Fibroblast of villous mesenchyme (primary cell): Measurements from ENCODE around the gene THOC5. TPM values are rescaled to one million over a fixed set of nuclear protein-coding genes. Genes with fewer than 3 reads are reported as not detected.
"Not testable (repeated sequence)": the region's sequence is repeated elsewhere in the genome, so short reads cannot be mapped to it uniquely, and the experiment has no call there.

Experiments
- DNase-seq: peaks from one replicate; pipeline ENCODE4 v3.0.0-alpha.2; 2010; ENCODE audit warnings: low read depth
- H3K4me3 ChIP-seq: 2 replicates; pipeline ENCODE4 v1.5.1; 2011; ENCODE audit warnings: low read depth, mild to moderate bottlenecking, low read length
- total RNA-seq: library from RNA; depleted of rRNA; stranded (reverse); fragments of >200 nt; gene quantifications from 2 replicates; pipeline ENCODE4 v1.2.3, GENCODE V29; 2012
- TF ChIP-seq, protein P1 (sequence below): IDR thresholded peaks from 2 replicates; pipeline ENCODE4 v1.5.1; 2012; ENCODE audit warnings: low read depth, mild to moderate bottlenecking, low read length; ENCODE audit not compliant: insufficient read depth

Gene THOC5
- total RNA-seq, 1 donor, result 37.6 TPM

DNA sequence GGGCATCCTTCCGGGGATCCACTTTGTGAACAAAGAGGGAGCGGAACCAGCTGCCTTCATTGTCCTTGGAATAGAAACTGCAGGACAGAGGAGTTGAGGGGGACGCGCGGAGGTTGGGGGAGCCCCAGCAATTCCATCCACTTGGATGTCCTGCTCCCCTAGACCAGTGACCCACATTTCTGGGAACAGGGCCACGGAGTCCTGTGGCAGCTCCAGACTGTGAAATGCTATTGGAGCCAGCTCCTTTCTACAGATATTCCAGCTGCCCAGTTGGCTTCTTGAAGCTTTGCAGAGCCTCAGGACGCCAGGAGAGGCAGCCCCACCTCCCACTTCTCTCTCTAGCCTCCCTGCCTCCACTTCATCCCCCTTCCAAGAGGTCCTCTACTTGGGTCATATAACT lies 16.9 kb upstream of the THOC5 start:
- TF ChIP-seq, protein P1, sequence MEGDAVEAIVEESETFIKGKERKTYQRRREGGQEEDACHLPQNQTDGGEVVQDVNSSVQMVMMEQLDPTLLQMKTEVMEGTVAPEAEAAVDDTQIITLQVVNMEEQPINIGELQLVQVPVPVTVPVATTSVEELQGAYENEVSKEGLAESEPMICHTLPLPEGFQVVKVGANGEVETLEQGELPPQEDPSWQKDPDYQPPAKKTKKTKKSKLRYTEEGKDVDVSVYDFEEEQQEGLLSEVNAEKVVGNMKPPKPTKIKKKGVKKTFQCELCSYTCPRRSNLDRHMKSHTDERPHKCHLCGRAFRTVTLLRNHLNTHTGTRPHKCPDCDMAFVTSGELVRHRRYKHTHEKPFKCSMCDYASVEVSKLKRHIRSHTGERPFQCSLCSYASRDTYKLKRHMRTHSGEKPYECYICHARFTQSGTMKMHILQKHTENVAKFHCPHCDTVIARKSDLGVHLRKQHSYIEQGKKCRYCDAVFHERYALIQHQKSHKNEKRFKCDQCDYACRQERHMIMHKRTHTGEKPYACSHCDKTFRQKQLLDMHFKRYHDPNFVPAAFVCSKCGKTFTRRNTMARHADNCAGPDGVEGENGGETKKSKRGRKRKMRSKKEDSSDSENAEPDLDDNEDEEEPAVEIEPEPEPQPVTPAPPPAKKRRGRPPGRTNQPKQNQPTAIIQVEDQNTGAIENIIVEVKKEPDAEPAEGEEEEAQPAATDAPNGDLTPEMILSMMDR, result no peak
- DNase-seq, result no peak
- no peak overlapping the region for H3K4me3 ChIP-seq

DNA sequence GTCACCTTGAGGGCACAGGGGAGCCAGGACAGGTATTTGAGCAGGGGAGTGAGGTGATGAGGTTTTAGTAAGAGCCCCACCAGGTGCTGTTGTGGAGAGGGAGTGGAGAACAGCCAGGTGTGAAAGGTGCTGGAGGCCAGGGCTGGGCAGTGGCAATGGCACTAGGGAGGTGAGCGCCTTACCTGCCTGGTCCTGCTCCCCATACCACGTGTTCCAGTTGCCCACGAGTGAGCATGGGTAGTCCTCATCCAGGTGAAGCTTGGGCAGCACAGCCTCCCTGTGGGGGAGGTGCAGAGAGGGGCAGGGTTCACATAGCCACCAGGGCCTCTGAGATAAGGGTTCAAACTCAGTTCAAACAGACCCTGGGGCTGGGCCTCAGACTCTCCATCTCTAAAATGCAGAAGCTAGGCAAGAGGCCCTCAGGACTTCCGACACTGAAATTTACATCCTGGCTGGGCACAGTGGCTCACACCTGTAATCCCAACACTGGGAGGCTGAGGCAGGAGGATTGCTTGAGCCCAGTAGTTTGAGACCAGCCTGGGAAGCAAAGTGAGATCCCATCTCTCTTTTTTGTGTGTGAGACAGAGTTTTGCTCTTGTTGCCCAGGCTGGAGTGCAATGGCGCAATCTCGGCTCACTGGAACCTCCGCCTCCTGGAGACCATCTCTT lies 15.6 kb upstream of the THOC5 start:
- DNase-seq, result no peak

DNA sequence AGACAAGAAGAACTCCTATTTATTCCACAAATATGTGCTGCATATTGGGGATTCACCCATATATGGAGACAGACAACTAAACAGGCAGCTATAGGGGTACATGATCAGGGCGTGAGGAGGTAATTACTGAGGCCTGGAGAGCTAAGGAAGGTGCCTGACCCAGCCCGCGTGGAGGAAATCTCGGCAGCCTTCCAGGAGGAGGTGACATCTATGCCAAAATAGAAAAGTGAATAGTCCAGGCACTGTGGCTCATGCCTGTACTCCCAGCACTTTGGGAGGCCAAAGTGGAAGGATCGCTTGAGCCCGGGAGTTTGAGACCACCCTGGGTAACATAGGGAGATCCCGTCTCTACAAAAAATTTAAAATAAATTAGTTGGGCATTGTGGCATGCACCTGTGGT lies 13.8 kb upstream of the THOC5 start:
- TF ChIP-seq, protein P1, result no peak
- H3K4me3 ChIP-seq, result no peak overlapping the region
- no peak for DNase-seq

More for the DNA sequence above, 15.6 kb upstream of the THOC5 start:
- no peak overlapping the region for H3K4me3 ChIP-seq
- TF ChIP-seq, protein P1, result no peak

DNA sequence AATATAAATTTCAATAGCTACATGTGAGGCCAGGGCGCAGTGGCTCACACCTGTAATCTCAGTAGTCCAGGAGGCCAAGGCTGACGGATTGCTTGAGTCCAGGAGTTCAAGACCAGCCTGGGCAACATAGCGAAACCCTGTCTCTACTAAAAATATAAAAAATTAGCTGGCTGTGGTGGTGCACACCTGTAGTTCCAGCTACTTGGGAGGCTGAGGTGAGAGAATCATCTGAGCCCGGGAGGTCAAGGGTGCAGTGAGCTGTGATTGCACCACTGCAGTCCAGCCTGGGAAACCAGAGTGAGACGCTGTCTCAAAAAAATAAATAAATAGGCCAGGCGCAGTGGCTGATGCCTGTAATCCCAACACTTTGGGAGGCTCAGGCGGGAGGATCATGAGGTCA lies 13.0 kb upstream of the THOC5 start:
- not testable (repeated sequence) for H3K4me3 ChIP-seq, DNase-seq

DNA sequence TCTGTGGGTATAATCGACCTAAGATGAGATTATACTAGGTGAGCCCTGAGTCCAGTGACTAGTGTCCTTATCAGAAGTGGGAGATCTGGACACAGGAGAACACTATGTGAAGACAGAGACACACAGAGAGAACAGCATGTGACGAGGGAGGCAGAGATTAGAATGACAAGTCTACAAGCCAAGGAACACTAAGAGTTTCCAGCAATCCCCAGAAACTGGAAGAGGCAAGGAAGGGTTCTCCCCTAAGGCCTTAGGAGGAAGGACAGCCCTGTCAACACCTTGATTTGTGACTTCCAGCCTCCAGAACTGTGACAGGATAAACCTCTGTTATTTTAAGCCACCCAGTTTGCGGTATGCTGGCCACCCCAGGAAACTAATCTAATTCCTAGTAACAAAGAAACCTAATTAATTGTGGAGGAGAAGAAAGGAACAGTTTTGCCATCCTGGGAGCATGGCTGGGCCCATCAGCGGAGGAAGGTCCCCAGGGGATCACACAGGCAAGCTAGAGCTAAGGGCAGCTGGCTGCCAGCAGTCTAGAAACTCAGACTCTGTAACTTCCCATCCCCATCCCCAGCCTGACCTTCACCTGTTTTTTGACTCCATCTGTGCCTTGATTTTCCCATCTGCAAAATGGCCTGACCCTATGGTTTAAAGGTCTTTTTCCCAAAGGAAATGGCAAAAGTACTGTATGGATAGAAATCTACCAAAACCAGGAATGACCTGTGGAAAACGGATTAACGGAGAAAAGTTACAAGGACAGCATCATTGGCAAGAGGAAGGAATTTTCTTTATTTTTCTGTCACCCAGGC lies 10.3 kb upstream of the THOC5 start:
- no peak for DNase-seq
- H3K4me3 ChIP-seq, result no peak overlapping the region
- TF ChIP-seq, protein P1, result no peak

DNA sequence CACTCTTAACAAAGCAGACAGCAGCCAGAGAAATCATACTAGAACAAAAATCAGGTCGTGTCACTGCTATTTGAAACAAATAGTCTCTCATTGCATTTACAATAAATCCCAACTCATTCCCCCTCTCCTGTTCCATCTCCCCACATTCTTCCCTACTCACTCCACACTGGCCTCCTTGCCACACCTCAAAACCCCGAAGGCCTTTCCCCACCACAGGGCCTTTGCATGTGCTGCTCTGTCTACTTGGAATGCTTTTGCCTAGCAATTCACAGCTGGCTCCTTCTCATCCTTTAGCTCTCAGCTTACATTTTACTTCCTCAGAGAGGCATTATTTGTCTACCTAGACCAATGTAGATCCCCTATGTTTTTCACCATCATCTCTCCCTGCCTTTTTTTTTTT lies 6.3 kb upstream of the THOC5 start:
- no peak overlapping the region for H3K4me3 ChIP-seq
- TF ChIP-seq, protein P1, result no peak
- DNase-seq, result no peak

DNA sequence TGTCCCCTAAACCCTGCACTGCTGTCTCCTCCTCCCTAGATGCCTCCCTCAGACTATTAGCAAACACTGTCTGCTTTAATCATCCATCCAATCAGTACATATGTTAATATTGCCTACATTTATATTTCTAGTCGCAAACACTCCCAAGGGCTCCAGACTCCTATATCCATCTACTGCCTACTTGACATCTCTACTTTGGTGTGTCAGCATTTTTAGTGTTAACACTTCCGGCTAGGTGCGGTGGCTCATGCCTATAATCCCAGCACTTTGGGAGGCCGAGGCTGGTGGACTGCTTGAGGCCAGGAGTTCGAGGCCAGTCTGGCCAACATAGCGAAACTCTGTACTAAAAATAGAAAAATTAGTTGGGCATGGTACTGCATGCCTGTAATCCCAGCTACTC lies 5.5 kb upstream of the THOC5 start:
- DNase-seq, result no peak
- TF ChIP-seq, protein P1, result no peak
- no peak overlapping the region for H3K4me3 ChIP-seq
